ENCODE results near the gene ESM1. TPM values are rescaled to one million over a fixed set of nuclear protein-coding genes. Genes with fewer than 3 reads are reported as not detected.

The ESM1 gene
- total and polyA plus RNA-seq, 2 of the 8 experiments (the other 6 are each of a cell fraction or from before 2014, with no cell fraction given) = not detected

DNA sequence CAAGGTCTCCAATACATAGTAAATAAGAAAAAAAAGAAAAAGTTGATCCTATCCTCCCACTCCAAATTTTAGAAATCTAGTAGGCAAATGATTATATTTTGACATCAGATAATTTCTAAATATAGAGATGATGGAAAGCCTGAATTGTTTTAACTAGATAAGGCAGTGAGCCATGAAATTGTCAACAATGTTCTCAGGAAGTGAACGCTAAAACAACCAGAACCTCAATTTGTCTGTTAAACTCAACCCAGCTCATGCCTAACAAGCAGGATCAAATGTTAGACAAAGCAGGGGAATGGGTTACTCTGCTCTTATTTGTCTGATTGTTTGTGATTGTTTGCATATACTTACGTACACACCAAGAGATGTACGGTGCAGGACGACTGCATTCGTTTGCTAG, 49.2 kb downstream of the ESM1 start:
- H2BK20ac ChIP-seq (ENCODE audit: low read length) = no peak overlapping the region
- FAIRE-seq = no peak
- TF ChIP-seq HDAC6 (IDR thresholded peaks at IDR 0.05; ENCODE audit: low read depth, low read length) (no peak), GTF2F1 (IDR thresholded peaks at IDR 0.05; ENCODE audit: borderline replicate concordance, low read depth, low read length) (no peak), BACH1 (IDR thresholded peaks at IDR 0.05; ENCODE audit: low read length) (no peak), SIX5 (IDR thresholded peaks at IDR 0.05; ENCODE audit: low read depth, low read length) (no peak), BCL11A (IDR thresholded peaks at IDR 0.05; ENCODE audit: low read depth in 2 of 2, low read length in 2 of 2) (no peak), RBBP5 (IDR thresholded peaks at IDR 0.05; ENCODE audit: borderline replicate concordance, low read depth, low read length) (no peak), POLR2AphosphoS5 (IDR thresholded peaks at IDR 0.05; ENCODE audit: low read depth, low read length) (no peak), PHF8 (conservative IDR thresholded peaks at IDR 0.05; ENCODE audit: low read depth, low read length) (no peak), NANOG (IDR thresholded peaks at IDR 0.05; ENCODE audit: insufficient read depth, low read depth, low read length, poor library complexity, severe bottlenecking) (no peak), CREB1 (IDR thresholded peaks at IDR 0.05) (no peak), SRF (IDR thresholded peaks at IDR 0.05; ENCODE audit: low read depth, low read length) (no peak), EP300 (IDR thresholded peaks at IDR 0.05; ENCODE audit: borderline replicate concordance in 1 of 2, low read depth in 2 of 2, low read length in 2 of 2) (no peak), JUND (IDR thresholded peaks at IDR 0.05; ENCODE audit: low read length) (no peak)

More for the DNA sequence above, 49.2 kb downstream of the ESM1 start:
- no peak overlapping the region for H4K5ac ChIP-seq (ENCODE audit: insufficient read length, low read depth, low read length)
- no peak overlapping the region for H3K4me3 ChIP-seq (ENCODE audit: extremely low read depth in 1 of 4, insufficient read depth in 2 of 4, low read depth in 3 of 4, low read length in 4 of 4)
- POLR2A ChIA-PET (ENCODE audit: partially characterized antibody) = no interaction called here
- H3K23me2 ChIP-seq (ENCODE audit: low read depth, low read length) = no peaks in the 10 kb centered on the region
- no peaks in the 10 kb centered on the region for H3K79me1 ChIP-seq (ENCODE audit: low read depth, low read length)
- no peak overlapping the region for H4K8ac ChIP-seq (ENCODE audit: extremely low read depth, insufficient read depth, low read length)
- no peaks in the 10 kb centered on the region for H3K36me3 ChIP-seq (ENCODE audit: control insufficient read depth in 2 of 4, insufficient read depth in 4 of 4, low read length in 3 of 4)
- no peaks in the 10 kb centered on the region for H3K4me1 ChIP-seq (replicated peaks in 1 of 4; ENCODE audit: control insufficient read depth in 3 of 4, insufficient read depth in 4 of 4, low read length in 3 of 4)
- H2AK5ac ChIP-seq (ENCODE audit: low read depth, low read length) = no peak overlapping the region
- H4K20me1 ChIP-seq (replicated peaks in 1 of 2; ENCODE audit: control insufficient read depth in 1 of 2, insufficient read depth in 2 of 2, low read length in 2 of 2) = no peaks in the 10 kb centered on the region
- H3K27me3 ChIP-seq (replicated peaks in 1 of 4; ENCODE audit: control insufficient read depth in 3 of 4, extremely low read depth in 1 of 4, insufficient read depth in 3 of 4, low read length in 3 of 4) = no peaks in the 10 kb centered on the region
- no peak overlapping the region for H2AFZ ChIP-seq (ENCODE audit: low read length)
- no peaks in the 10 kb centered on the region for H3K79me2 ChIP-seq (ENCODE audit: control insufficient read depth in 1 of 2, insufficient read depth in 2 of 2, low read length in 2 of 2)
- H2BK15ac ChIP-seq (ENCODE audit: low read length) = no peak overlapping the region
- CTCF ChIA-PET (ENCODE audit: partially characterized antibody) = interaction anchor here (1.1 to 1.8 kb wide), 2 partner anchors 8 to 30 kb away, joined by 3 to 5 read pairs; no protein-coding TSS in a partner anchor
- H3K4me2 ChIP-seq (ENCODE audit: insufficient read depth in 1 of 2, low read depth in 2 of 2, low read length in 2 of 2) = no peak overlapping the region
- no peak overlapping the region for H3K18ac ChIP-seq (ENCODE audit: extremely low read depth, low read length)
- no peak overlapping the region for H2BK120ac ChIP-seq (replicated peaks; ENCODE audit: low read depth, low read length)
- no peak overlapping the region for H3K27ac ChIP-seq (ENCODE audit: low read depth, low read length)
- no peak overlapping the region for H2BK5ac ChIP-seq (ENCODE audit: low read depth, low read length)
- H3K9me3 ChIP-seq (ENCODE audit: insufficient read depth in 2 of 2, low read depth in 1 of 2, low read length in 1 of 2) = no peaks in the 10 kb centered on the region
- no peak overlapping the region for H3K23ac ChIP-seq (ENCODE audit: insufficient read length)
- H3K4ac ChIP-seq (replicated peaks; ENCODE audit: insufficient read length, low read depth, low read length) = no peak overlapping the region
- no peak overlapping the region for H3K14ac ChIP-seq (ENCODE audit: insufficient read length)
- no peak for DNase-seq (ENCODE audit: low read depth in 1 of 2, low spot score in 2 of 2)
- no peak overlapping the region for H3K9ac ChIP-seq (replicated peaks in 1 of 4; ENCODE audit: extremely low read depth in 1 of 4, low read depth in 3 of 4, low read length in 3 of 4)
- H3K56ac ChIP-seq (replicated peaks; ENCODE audit: insufficient read length, low read depth, low read length) = no peak overlapping the region
- no peak overlapping the region for H4K91ac ChIP-seq (replicated peaks; ENCODE audit: insufficient read length, low read length)
- WGBS, 2 experiments (ENCODE audit: extremely low coverage in 1 of 2, insufficient coverage in 1 of 2, insufficient read length in 1 of 2, insufficient replicate concordance in 2 of 2, low coverage in 1 of 2, low lambda C conversion rate in 2 of 2, missing lambda C conversion rate in 1 of 2) = 85% methylated on average over 5 of the region's 5 CpGs; no CpG with 5 or more reads in 1 of the 2 experiments
- no peak overlapping the region for H2BK12ac ChIP-seq (ENCODE audit: low read depth, low read length)

Data from H1 (cell line).